ENCODE results near the gene TMTC2. TPM values are rescaled to one million over a fixed set of nuclear protein-coding genes. Genes with fewer than 3 reads are reported as not detected.

The TMTC2 gene
- total RNA-seq, 1 donor from 2014 or later = 3.4 TPM

GRCh38 chr12:82671673-82672195 lies 15.0 kb upstream of the TMTC2 start:
- Histone ChIP-seq H3K36me3 (no peaks in the 10 kb centered on the region), H3K27me3 (ENCODE audit: low read depth) (no peaks in the 10 kb centered on the region), H3K4me1 (peaks cover 11% of the 10 kb centered on the region), H3K9me3 (replicated peaks) (peaks cover 7% of the 10 kb centered on the region), H3K4me3 (no peak overlapping the region), H3K27ac (replicated peaks) (no peak overlapping the region)
- no peak for TF ChIP-seq CTCF (IDR thresholded peaks at IDR 0.05; ENCODE audit: borderline replicate concordance)
- intact Hi-C loops (cut with micrococcal nuclease) = no loop called here
- DNase-seq = no peak

- Histone ChIP-seq H3K36me3 (no peaks in the 10 kb centered on the region), H3K27me3 (ENCODE audit: low read depth) (no peaks in the 10 kb centered on the region), H3K4me1 (peaks cover 11% of the 10 kb centered on the region), H3K27ac (replicated peaks) (no peak overlapping the region), H3K9me3 (replicated peaks) (peaks cover 7% of the 10 kb centered on the region), H3K4me3 (no peak overlapping the region)
- no peak for TF ChIP-seq CTCF (IDR thresholded peaks at IDR 0.05; ENCODE audit: borderline replicate concordance)
- DNase-seq = no peak
- intact Hi-C loops (cut with micrococcal nuclease) = no loop called here
Observed at GRCh38 chr12:82672811-82673495, 13.8 kb upstream of the TMTC2 start.

- intact Hi-C loops (cut with micrococcal nuclease) = no loop called here
- Histone ChIP-seq H3K27ac (replicated peaks) (no peak overlapping the region), H3K36me3 (no peaks in the 10 kb centered on the region), H3K27me3 (ENCODE audit: low read depth) (no peaks in the 10 kb centered on the region), H3K4me3 (no peak overlapping the region), H3K9me3 (replicated peaks) (peaks cover 7% of the 10 kb centered on the region), H3K4me1 (peaks cover 11% of the 10 kb centered on the region)
- no peak for TF ChIP-seq CTCF (IDR thresholded peaks at IDR 0.05; ENCODE audit: borderline replicate concordance)
- DNase-seq = no peak
Observed at GRCh38 chr12:82673698-82674097, 13.0 kb upstream of the TMTC2 start.

GRCh38 chr12:82675246-82675645 lies 11.5 kb upstream of the TMTC2 start:
- Histone ChIP-seq H3K4me1 (peaks cover 11% of the 10 kb centered on the region), H3K27me3 (ENCODE audit: low read depth) (no peaks in the 10 kb centered on the region), H3K36me3 (no peaks in the 10 kb centered on the region), H3K27ac (replicated peaks) (no peak overlapping the region), H3K4me3 (no peak overlapping the region), H3K9me3 (replicated peaks) (peaks cover 7% of the 10 kb centered on the region)
- TF ChIP-seq CTCF (IDR thresholded peaks at IDR 0.05; ENCODE audit: borderline replicate concordance) = no peak
- intact Hi-C loops (cut with micrococcal nuclease) = no loop called here
- no peak for DNase-seq

- Histone ChIP-seq H3K4me3 (no peak overlapping the region), H3K4me1 (peaks cover 18% of the 10 kb centered on the region), H3K27ac (replicated peaks) (no peak overlapping the region), H3K27me3 (ENCODE audit: low read depth) (no peaks in the 10 kb centered on the region), H3K9me3 (replicated peaks) (no peaks in the 10 kb centered on the region), H3K36me3 (no peaks in the 10 kb centered on the region)
- no peak for TF ChIP-seq CTCF (IDR thresholded peaks at IDR 0.05; ENCODE audit: borderline replicate concordance)
- intact Hi-C loops (cut with micrococcal nuclease) = no loop called here
- no peak for DNase-seq
Observed at GRCh38 chr12:82682326-82682725, 4.4 kb upstream of the TMTC2 start.

All from left ventricle myocardium inferior (tissue), 1 donor.